Measurements from ENCODE around the gene AOPEP. TPM values are rescaled to one million over a fixed set of nuclear protein-coding genes. Genes with fewer than 3 reads are reported as not detected.

AOPEP gene
- total and polyA plus RNA-seq, 7 donors = 28.0 to 490 (median 184) TPM

DNA sequence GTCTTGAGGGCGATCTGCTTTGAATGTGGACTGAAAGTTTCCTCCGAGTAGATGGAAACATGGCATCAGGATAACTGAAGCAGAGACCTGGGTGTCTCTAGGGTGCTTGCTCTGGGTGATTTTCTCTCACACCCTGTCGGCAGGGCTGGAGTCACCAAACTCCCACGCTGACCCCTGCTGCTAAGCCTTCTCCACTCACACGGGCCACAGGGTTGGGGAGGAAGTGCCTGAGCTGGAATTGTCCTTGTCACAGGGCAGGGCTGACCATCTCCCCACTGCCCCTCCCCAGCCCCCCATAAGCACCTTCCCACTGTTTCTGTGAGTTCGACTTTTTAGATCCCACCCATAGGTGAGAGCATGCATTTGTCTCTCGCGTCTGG is 378.1 kb downstream of the AOPEP start:
- Histone ChIP-seq H3K27me3 (no peaks in the 10 kb centered on the region), H3K4me1 (peaks cover 2 to 81% (median 70%) of the 10 kb centered on the region in 4 donors), H3K36me3 (peaks cover 0 to 36% (median 5%) of the 10 kb centered on the region in 4 donors), H3K4me3 (no peak overlapping the region), H3K27ac (peak overlapping the region; percentile 54 to 72 (median 68)), H3K9me3 (no peaks in the 10 kb centered on the region)
- TF ChIP-seq EP300 (IDR thresholded peaks at IDR 0.05) (no peak), CTCF (IDR thresholded peaks at IDR 0.05) (no peak), POLR2A (IDR thresholded peaks at IDR 0.05) (no peak), POLR2AphosphoS5 (IDR thresholded peaks at IDR 0.05) (no peak)
- DNase-seq = peak; percentile 52
- intact Hi-C loops (cut with DNase I) = no loop called here
- WGBS, 2 donors = 88% methylated on average over 8 of the region's 8 CpGs

GRCh38 chr9:95104980-95105379 is 378.5 kb downstream of the AOPEP start:
- Histone ChIP-seq H3K27ac (peak overlapping the region; percentile 54 to 72 (median 68)), H3K27me3 (no peaks in the 10 kb centered on the region), H3K36me3 (peaks cover 0 to 38% (median 7%) of the 10 kb centered on the region in 4 donors), H3K9me3 (no peaks in the 10 kb centered on the region), H3K4me3 (no peak overlapping the region), H3K4me1 (peaks cover 2 to 77% (median 66%) of the 10 kb centered on the region in 4 donors)
- DNase-seq = peak; percentile 66
- intact Hi-C loops (cut with DNase I) = no loop called here
- WGBS, 2 donors = 91 to 92% methylated on average over 12 of the region's 12 CpGs
- TF ChIP-seq POLR2A (IDR thresholded peaks at IDR 0.05) (no peak), CTCF (IDR thresholded peaks at IDR 0.05) (no peak), EP300 (IDR thresholded peaks at IDR 0.05) (no peak), POLR2AphosphoS5 (IDR thresholded peaks at IDR 0.05) (no peak)

DNA sequence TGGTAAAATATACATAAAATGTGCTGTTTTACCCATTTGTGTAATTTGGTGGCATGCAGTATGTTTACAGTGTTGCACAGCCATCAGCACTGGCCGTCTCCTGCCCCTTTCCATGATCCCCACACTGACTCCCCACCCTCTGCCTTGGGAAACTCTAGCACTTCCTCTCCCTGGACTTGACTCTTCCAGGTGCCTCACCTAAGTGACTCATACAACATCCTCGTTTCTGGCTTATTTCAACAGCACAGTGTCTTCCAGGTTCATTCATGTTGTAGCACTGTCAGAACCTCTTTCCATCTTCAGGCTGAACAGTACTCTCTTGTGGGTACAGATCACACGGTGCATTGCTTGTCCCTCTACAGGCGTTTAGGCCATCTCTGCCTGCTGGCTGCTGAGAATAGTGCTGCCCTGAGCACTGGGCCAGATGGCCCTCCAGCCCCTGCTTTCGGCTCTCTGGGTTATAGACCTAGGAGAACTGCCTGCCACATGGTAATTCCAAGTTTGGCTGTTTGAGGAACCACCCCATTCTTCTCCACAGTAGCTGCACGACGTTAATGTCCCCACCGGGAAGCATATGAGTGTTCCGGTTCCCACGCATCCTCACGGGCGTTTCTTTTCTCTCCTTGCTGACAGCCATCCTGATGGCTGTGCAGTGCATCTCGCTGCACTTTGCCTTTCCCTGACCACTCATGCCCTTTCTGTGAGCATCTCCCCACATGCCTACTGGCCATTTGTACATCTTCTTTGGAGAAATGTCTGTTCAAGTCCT is 379.2 kb downstream of the AOPEP start:
- TF ChIP-seq POLR2AphosphoS5 (IDR thresholded peaks at IDR 0.05) (peak in 2 of 4 donors; percentile 14 to 15), EP300 (IDR thresholded peaks at IDR 0.05) (no peak), POLR2A (IDR thresholded peaks at IDR 0.05) (no peak)
- H3K4me1 ChIP-seq = peaks cover 2 to 72% (median 58%) of the 10 kb centered on the region in 4 donors

DNA sequence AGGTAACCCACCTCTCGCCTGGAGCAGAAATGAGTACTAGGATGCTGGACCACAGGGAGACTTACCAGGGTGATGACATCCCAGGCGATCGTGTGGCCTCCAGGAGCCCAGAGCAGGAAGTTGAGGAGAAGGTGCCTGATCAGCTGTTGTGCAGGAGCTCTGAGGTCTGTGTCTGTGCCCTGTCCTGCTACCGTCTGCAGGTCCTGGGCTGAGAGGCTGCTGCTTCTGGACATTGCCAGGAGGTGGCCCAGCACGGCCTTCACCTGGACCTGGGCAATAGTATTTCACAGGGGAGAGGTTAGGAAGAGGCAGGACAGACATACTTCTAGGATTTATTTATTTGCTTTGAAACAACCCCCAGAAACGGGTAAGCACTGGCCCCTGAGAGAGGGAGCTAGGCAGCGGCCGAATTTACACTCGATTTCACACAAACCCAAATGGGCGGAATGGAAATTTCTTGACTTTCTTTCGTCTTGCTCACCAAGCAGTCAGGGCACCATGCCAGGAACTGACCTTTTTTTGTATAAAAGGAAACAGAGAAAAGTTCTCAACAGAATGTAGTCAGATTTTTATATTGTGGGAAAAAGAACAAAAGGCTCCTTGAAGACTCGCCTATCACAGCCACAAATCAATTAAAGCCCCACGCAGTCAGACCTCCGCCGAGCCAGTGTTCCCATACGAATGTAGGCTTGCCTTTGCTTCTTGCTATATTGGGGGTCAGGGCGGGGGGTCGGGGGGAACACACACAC is 380.7 kb downstream of the AOPEP start:
- no peaks in the 10 kb centered on the region for H3K27me3 ChIP-seq
- H3K27ac ChIP-seq = peak overlapping the region; percentile 39 to 72 (median 56)
- peak; percentile 72 for DNase-seq
- intact Hi-C loops (cut with DNase I) = no loop called here
- H3K36me3 ChIP-seq = peaks cover 0 to 51% (median 10%) of the 10 kb centered on the region in 4 donors
- no peaks in the 10 kb centered on the region for H3K9me3 ChIP-seq
- peaks cover 0 to 57% (median 44%) of the 10 kb centered on the region in 4 donors for H3K4me1 ChIP-seq
- 87 to 89% methylated on average over 18 of the region's 18 CpGs for WGBS, 2 donors
- H3K4me3 ChIP-seq = no peak overlapping the region
- peak in 1 of 4 donors; percentile 23 for TF ChIP-seq POLR2AphosphoS5 (IDR thresholded peaks at IDR 0.05)
- no peak for TF ChIP-seq CTCF (IDR thresholded peaks at IDR 0.05)

More for the DNA sequence above, 379.2 kb downstream of the AOPEP start:
- H3K9me3 ChIP-seq = no peaks in the 10 kb centered on the region
- no peak overlapping the region for H3K4me3 ChIP-seq
- H3K36me3 ChIP-seq = peaks cover 0 to 37% (median 7%) of the 10 kb centered on the region in 4 donors
- intact Hi-C loops (cut with DNase I) = no loop called here
- WGBS, 2 donors = 86 to 89% methylated on average over 13 of the region's 13 CpGs
- DNase-seq = peak; percentile 53
- H3K27ac ChIP-seq = peak overlapping the region; percentile 37 to 72 (median 68)
- no peaks in the 10 kb centered on the region for H3K27me3 ChIP-seq

- Histone ChIP-seq H3K27me3 (no peaks in the 10 kb centered on the region), H3K4me1 (peaks cover 0 to 49% (median 36%) of the 10 kb centered on the region in 4 donors), H3K4me3 (no peak overlapping the region), H3K9me3 (no peaks in the 10 kb centered on the region), H3K36me3 (peaks cover 0 to 59% (median 10%) of the 10 kb centered on the region in 4 donors), H3K27ac (peak overlapping the region; percentile 39 to 72 (median 58))
- intact Hi-C loops (cut with DNase I) = no loop called here
- 83 to 86% methylated on average over 14 of the region's 14 CpGs for WGBS, 2 donors
- TF ChIP-seq CTCF (IDR thresholded peaks at IDR 0.05) (no peak), EP300 (IDR thresholded peaks at IDR 0.05) (no peak), POLR2AphosphoS5 (IDR thresholded peaks at IDR 0.05) (no peak), POLR2A (IDR thresholded peaks at IDR 0.05) (no peak)
- DNase-seq = peak; percentile 62
These were observed 381.5 kb downstream of the AOPEP start for GRCh38 chr9:95107976-95108375.

Data from sigmoid colon (tissue), 7 donors.